ENCODE data around the gene B4GALT1.

The B4GALT1 gene

DNA sequence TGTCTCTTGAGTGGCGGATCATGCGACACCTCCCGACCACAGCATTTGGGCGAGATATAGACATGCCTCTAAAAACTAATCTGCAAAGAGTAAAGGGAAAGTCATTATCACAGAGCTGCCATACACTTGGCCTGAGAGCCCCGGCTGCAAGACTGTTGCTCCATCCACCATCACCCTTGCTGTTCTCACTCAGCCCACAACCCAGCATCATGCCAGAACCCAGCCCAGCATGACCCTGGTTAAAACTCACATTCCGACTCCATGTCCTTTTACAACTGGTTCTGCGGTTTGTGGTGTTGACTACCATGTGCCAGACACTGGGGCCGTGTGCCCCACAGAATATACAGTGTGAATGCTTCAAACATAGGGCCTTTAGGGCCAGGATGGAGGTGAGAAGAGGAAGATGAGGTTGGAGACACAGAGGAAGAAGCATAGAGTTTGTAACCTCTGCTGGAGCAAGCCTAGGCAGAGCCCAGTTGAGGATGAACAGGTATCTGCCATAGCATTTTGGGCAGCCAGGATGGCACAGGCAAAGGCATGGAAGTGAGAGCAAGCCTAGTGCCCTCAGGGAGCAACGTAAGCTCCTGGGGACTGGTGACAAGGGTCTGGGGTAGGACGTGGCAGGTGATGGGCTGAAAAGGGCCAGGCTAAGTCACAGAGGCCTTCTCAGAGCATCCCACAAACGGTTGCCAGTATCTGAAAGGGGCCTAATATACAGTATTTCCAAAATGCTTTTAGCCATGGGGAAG lies 53.2 kb downstream of the B4GALT1 start:
- H3K4me2 ChIP-seq (ENCODE audit: low read length): no peak overlapping the region
- no CpG with 5 or more reads among the region's 11 CpGs for WGBS (ENCODE audit: extremely low coverage, insufficient coverage, low lambda C conversion rate)
- no peak overlapping the region for H3K56ac ChIP-seq (ENCODE audit: low read length)
- H4K5ac ChIP-seq (ENCODE audit: low read length): no peak overlapping the region
- no peak overlapping the region for H2BK120ac ChIP-seq (ENCODE audit: low read depth, low read length)
- H3K79me1 ChIP-seq (ENCODE audit: low read length): no peaks in the 10 kb centered on the region
- H3K4ac ChIP-seq (ENCODE audit: low read depth, low read length): no peak overlapping the region
- H3K27me3 ChIP-seq (ENCODE audit: insufficient read depth, low read length, poor library complexity): no peaks in the 10 kb centered on the region
- H2BK5ac ChIP-seq (ENCODE audit: low read length): no peak overlapping the region
- H3K36me3 ChIP-seq (ENCODE audit: control insufficient read depth, insufficient read depth, low read length): no peaks in the 10 kb centered on the region
- no peak overlapping the region for H4K8ac ChIP-seq (ENCODE audit: low read depth, low read length)
- no peak for DNase-seq
- H3K79me2 ChIP-seq (ENCODE audit: control insufficient read depth, insufficient read depth, low read length): no peaks in the 10 kb centered on the region
- H2AK5ac ChIP-seq (ENCODE audit: low read length): no peak overlapping the region
- H3K4me1 ChIP-seq (ENCODE audit: control insufficient read depth, low read depth, low read length): peaks cover 5% of the 10 kb centered on the region
- H3K23ac ChIP-seq (ENCODE audit: low read length): no peak overlapping the region
- no peak overlapping the region for H3K9ac ChIP-seq (ENCODE audit: low read length)
- no peak overlapping the region for H3K4me3 ChIP-seq (ENCODE audit: low read length)
- no peak overlapping the region for H3K27ac ChIP-seq (ENCODE audit: low read depth, low read length)
- no peak overlapping the region for H2BK15ac ChIP-seq (replicated peaks; ENCODE audit: low read depth)
- H3K18ac ChIP-seq (ENCODE audit: low read length): no peak overlapping the region

GRCh38 chr9:33112094-33112493 lies 55.0 kb downstream of the B4GALT1 start:
- Histone ChIP-seq H3K9ac (ENCODE audit: low read length) (no peak overlapping the region), H4K8ac (ENCODE audit: low read depth, low read length) (no peak overlapping the region), H3K18ac (ENCODE audit: low read length) (no peak overlapping the region), H3K4me3 (ENCODE audit: low read length) (no peak overlapping the region), H3K27me3 (ENCODE audit: insufficient read depth, low read length, poor library complexity) (no peaks in the 10 kb centered on the region), H3K23ac (ENCODE audit: low read length) (no peak overlapping the region), H3K4me1 (ENCODE audit: control insufficient read depth, low read depth, low read length) (peaks cover 5% of the 10 kb centered on the region), H2BK15ac (replicated peaks; ENCODE audit: low read depth) (no peak overlapping the region), H2AK5ac (ENCODE audit: low read length) (no peak overlapping the region), H3K79me1 (ENCODE audit: low read length) (no peaks in the 10 kb centered on the region), H2BK120ac (ENCODE audit: low read depth, low read length) (no peak overlapping the region), H3K79me2 (ENCODE audit: control insufficient read depth, insufficient read depth, low read length) (no peaks in the 10 kb centered on the region), H3K36me3 (ENCODE audit: control insufficient read depth, insufficient read depth, low read length) (no peaks in the 10 kb centered on the region), H4K5ac (ENCODE audit: low read length) (no peak overlapping the region), H3K4me2 (ENCODE audit: low read length) (no peak overlapping the region), H3K56ac (ENCODE audit: low read length) (peak overlapping the region; percentile 2), H2BK5ac (ENCODE audit: low read length) (no peak overlapping the region), H3K4ac (ENCODE audit: low read depth, low read length) (no peak overlapping the region), H3K27ac (ENCODE audit: low read depth, low read length) (no peak overlapping the region)
- WGBS (ENCODE audit: extremely low coverage, insufficient coverage, low lambda C conversion rate): no CpG with 5 or more reads among the region's 4 CpGs
- no peak for DNase-seq

DNA sequence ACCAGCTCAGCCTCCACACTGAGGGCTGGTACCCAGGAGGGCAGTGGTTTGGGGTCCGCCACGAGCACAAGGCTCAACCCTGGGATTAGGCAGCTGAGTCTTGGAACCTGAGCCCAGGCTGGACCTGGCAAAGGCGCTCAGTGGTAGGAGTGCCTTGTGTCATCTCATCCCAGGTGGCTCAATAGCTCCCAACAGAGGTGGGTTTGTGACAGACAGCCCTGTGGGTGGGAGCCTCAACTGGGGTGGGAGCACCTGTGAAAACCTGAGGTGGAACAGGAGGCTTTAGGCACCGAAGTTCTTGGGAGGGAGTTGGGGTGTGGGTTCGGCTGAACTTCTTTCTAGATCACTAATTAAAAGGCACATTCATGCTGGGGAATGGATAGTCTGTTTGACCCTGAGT lies 55.5 kb downstream of the B4GALT1 start:
- Histone ChIP-seq H3K36me3 (ENCODE audit: control insufficient read depth, insufficient read depth, low read length) (no peaks in the 10 kb centered on the region), H3K56ac (ENCODE audit: low read length) (no peak overlapping the region), H2BK120ac (ENCODE audit: low read depth, low read length) (no peak overlapping the region), H3K79me2 (ENCODE audit: control insufficient read depth, insufficient read depth, low read length) (no peaks in the 10 kb centered on the region), H4K5ac (ENCODE audit: low read length) (no peak overlapping the region), H3K23ac (ENCODE audit: low read length) (no peak overlapping the region), H3K4me3 (ENCODE audit: low read length) (no peak overlapping the region), H3K4me1 (ENCODE audit: control insufficient read depth, low read depth, low read length) (peaks cover 8% of the 10 kb centered on the region), H2AK5ac (ENCODE audit: low read length) (no peak overlapping the region), H3K27ac (ENCODE audit: low read depth, low read length) (no peak overlapping the region), H3K27me3 (ENCODE audit: insufficient read depth, low read length, poor library complexity) (no peaks in the 10 kb centered on the region), H3K9ac (ENCODE audit: low read length) (no peak overlapping the region), H3K79me1 (ENCODE audit: low read length) (no peaks in the 10 kb centered on the region), H2BK15ac (replicated peaks; ENCODE audit: low read depth) (no peak overlapping the region), H3K18ac (ENCODE audit: low read length) (no peak overlapping the region), H2BK5ac (ENCODE audit: low read length) (no peak overlapping the region), H3K4ac (ENCODE audit: low read depth, low read length) (no peak overlapping the region), H4K8ac (ENCODE audit: low read depth, low read length) (no peak overlapping the region), H3K4me2 (ENCODE audit: low read length) (no peak overlapping the region)
- DNase-seq: no peak
- no CpG with 5 or more reads among the region's 5 CpGs for WGBS (ENCODE audit: extremely low coverage, insufficient coverage, low lambda C conversion rate)

GRCh38 chr9:33110686-33111085 lies 56.5 kb downstream of the B4GALT1 start:
- no peak for DNase-seq
- no peak overlapping the region for H3K4me2 ChIP-seq (ENCODE audit: low read length)
- H4K5ac ChIP-seq (ENCODE audit: low read length): no peak overlapping the region
- no peak overlapping the region for H2BK120ac ChIP-seq (ENCODE audit: low read depth, low read length)
- no peaks in the 10 kb centered on the region for H3K79me1 ChIP-seq (ENCODE audit: low read length)
- no peak overlapping the region for H3K4ac ChIP-seq (ENCODE audit: low read depth, low read length)
- no peak overlapping the region for H2BK5ac ChIP-seq (ENCODE audit: low read length)
- no peak overlapping the region for H3K4me3 ChIP-seq (ENCODE audit: low read length)
- no peak overlapping the region for H3K23ac ChIP-seq (ENCODE audit: low read length)
- H3K36me3 ChIP-seq (ENCODE audit: control insufficient read depth, insufficient read depth, low read length): no peaks in the 10 kb centered on the region
- H3K27ac ChIP-seq (ENCODE audit: low read depth, low read length): no peak overlapping the region
- H3K18ac ChIP-seq (ENCODE audit: low read length): no peak overlapping the region
- no peak overlapping the region for H3K9ac ChIP-seq (ENCODE audit: low read length)
- no peak overlapping the region for H2BK15ac ChIP-seq (replicated peaks; ENCODE audit: low read depth)
- H2AK5ac ChIP-seq (ENCODE audit: low read length): no peak overlapping the region
- no peak overlapping the region for H3K56ac ChIP-seq (ENCODE audit: low read length)
- no peaks in the 10 kb centered on the region for H3K79me2 ChIP-seq (ENCODE audit: control insufficient read depth, insufficient read depth, low read length)
- WGBS (ENCODE audit: extremely low coverage, insufficient coverage, low lambda C conversion rate): no CpG with 5 or more reads among the region's 5 CpGs
- H3K27me3 ChIP-seq (ENCODE audit: insufficient read depth, low read length, poor library complexity): no peaks in the 10 kb centered on the region
- H4K8ac ChIP-seq (ENCODE audit: low read depth, low read length): no peak overlapping the region
- peaks cover 8% of the 10 kb centered on the region for H3K4me1 ChIP-seq (ENCODE audit: control insufficient read depth, low read depth, low read length)

DNA sequence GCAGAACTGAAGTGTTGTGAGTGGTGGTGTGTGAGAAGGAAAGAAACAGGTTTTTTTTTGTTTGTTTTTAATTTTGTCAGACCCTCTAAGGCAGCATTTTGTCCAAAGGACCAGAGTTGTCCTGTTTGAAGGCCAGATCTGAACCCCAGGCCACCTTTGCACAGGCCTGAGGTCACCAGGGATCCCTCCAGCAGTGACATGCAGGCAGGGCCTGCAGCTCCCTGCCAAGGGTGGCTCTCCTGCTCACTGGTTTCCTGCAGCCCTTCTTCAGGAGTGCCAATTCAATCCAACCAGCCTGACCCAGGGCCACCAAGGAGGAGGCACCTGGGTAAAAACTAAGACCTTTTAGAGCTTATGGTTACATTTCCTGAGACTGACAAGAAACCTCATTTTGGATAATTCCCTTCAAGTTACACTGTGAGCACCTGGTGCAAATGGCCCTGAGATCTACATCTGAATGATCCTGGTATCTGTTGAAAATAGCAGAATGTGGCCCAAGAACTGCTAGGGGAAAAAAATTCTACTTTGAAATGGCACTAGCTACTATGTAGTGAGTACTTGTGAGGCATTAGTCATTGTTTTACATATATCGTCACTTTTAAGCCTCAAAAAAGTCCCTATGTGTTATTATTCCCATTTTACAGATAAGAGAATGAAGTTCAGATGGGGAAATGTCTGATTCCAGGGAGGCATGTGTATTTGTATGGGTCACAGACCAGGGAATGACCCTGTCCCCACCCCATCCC lies 57.1 kb downstream of the B4GALT1 start:
- no peak overlapping the region for H3K9ac ChIP-seq (ENCODE audit: low read length)
- no peak overlapping the region for H2BK120ac ChIP-seq (ENCODE audit: low read depth, low read length)
- H3K4me1 ChIP-seq (ENCODE audit: control insufficient read depth, low read depth, low read length): peaks cover 8% of the 10 kb centered on the region
- H2BK5ac ChIP-seq (ENCODE audit: low read length): no peak overlapping the region
- H3K27ac ChIP-seq (ENCODE audit: low read depth, low read length): no peak overlapping the region
- H3K4me2 ChIP-seq (ENCODE audit: low read length): no peak overlapping the region
- H3K4me3 ChIP-seq (ENCODE audit: low read length): no peak overlapping the region
- H2BK15ac ChIP-seq (replicated peaks; ENCODE audit: low read depth): no peak overlapping the region
- no peak overlapping the region for H3K18ac ChIP-seq (ENCODE audit: low read length)
- no peak overlapping the region for H4K5ac ChIP-seq (ENCODE audit: low read length)
- H2AK5ac ChIP-seq (ENCODE audit: low read length): no peak overlapping the region
- no peaks in the 10 kb centered on the region for H3K27me3 ChIP-seq (ENCODE audit: insufficient read depth, low read length, poor library complexity)
- H3K36me3 ChIP-seq (ENCODE audit: control insufficient read depth, insufficient read depth, low read length): no peaks in the 10 kb centered on the region
- no peak overlapping the region for H4K8ac ChIP-seq (ENCODE audit: low read depth, low read length)
- H3K56ac ChIP-seq (ENCODE audit: low read length): no peak overlapping the region
- DNase-seq: no peak
- no peak overlapping the region for H3K4ac ChIP-seq (ENCODE audit: low read depth, low read length)
- WGBS (ENCODE audit: extremely low coverage, insufficient coverage, low lambda C conversion rate): no CpG with 5 or more reads among the region's 1 CpG
- no peaks in the 10 kb centered on the region for H3K79me2 ChIP-seq (ENCODE audit: control insufficient read depth, insufficient read depth, low read length)
- no peaks in the 10 kb centered on the region for H3K79me1 ChIP-seq (ENCODE audit: low read length)
- no peak overlapping the region for H3K23ac ChIP-seq (ENCODE audit: low read length)
